GM12891 (cell line): Measurements from ENCODE around the gene PDXDC1.
"Not testable (repeated sequence)": the region's sequence is repeated elsewhere in the genome, so short reads cannot be mapped to it uniquely, and the experiment has no call there.

Experiments used
- POLR2A ChIP-seq: IDR thresholded peaks from 2 replicates; pipeline ENCODE4 v1.6.1; 2011; ENCODE audit warnings: low read depth, low read length, control low read depth
- POLR2AphosphoS5 ChIP-seq: IDR thresholded peaks from 2 replicates; pipeline ENCODE4 v1.6.1; 2011; ENCODE audit warnings: low read depth, low read length, control low read depth
- POU2F2 ChIP-seq: IDR thresholded peaks from 2 replicates; pipeline ENCODE4 v1.6.1; 2011; ENCODE audit warnings: low read depth, mild to moderate bottlenecking, control low read depth, low read length, moderate library complexity
- SPI1 ChIP-seq: IDR thresholded peaks from 2 replicates; pipeline ENCODE4 v1.6.1; 2011; ENCODE audit warnings: low read depth, low read length, control low read depth
- TAF1 ChIP-seq: IDR thresholded peaks from 2 replicates; pipeline ENCODE4 v1.6.1; 2011; ENCODE audit warnings: low read depth, low read length, control low read depth

DNA sequence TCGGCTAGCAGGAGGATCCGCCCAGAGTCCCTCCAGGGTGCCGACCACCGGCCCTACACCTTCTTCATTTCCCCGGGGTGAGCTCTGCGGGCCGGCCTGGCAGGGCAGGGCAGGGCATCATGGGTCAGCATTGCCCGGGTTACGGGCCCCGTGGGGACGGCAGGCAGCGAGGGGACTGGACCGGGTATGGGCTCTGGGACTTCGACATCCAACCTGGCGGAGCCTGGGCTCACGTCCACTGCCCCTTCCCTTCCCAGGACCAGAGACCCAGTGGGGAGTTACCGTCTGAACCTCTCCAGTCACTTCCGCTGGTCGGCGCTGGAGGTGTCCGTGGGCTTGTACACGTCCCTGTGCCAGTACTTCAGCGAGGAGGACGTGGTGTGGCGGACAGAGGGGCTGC is 44.6 kb upstream of the PDXDC1 start:
- TF ChIP-seq POLR2A, POLR2AphosphoS5, POU2F2, TAF1, SPI1: not testable (repeated sequence)
